ENCODE results near the gene BARHL2.

DNA sequence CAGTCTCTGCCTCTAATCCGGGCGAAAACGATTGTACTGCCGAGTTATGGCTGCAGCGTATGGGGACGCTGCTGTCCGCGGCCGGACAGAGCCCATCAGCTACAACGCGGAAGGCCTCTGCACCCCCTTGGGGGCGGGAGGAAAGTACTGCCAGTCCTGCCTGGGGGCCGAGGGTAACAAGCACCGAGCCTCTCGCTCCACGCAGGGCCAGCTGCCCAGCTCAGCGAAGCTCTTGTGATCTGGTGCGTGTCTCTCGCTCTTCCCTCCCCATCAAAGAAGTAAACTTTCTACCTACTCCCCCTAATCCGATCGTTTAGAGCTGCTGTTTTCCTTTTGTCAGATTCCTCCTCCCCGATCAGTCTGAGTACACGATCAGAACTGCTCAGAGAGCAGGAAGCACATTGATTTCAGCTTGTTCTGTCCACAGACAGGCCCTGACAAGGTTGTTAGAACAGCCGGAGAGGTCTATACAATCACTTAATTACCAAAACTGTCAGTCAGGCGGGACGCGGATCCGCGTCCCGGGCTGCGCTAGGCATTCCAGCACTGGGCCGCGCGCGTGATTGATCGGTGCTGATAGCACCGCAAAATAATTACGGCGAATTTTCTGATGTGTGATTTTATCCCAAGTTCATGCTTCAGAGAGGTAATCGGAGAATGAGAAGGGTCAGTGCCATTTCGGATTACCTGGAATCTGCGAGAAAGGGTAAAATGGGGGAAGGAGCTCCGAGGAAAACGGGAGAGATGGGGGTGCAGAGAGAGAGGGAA, 8.7 kb upstream of the BARHL2 start:
- TF ChIP-seq CTCF (IDR thresholded peaks at IDR 0.05), result no peak
- TF ChIP-seq POLR2A (IDR thresholded peaks at IDR 0.05), result no peak
- TF ChIP-seq POLR2AphosphoS5 (IDR thresholded peaks at IDR 0.05), result no peak
- no peak for TF ChIP-seq EP300 (IDR thresholded peaks at IDR 0.05; ENCODE audit: low read depth)
